Stimulated activated CD4-positive, alpha-beta T cell treated with anti-CD3 and anti-CD28 coated beads, Interleukin-1b, Interleukin-23, amount 100 ng/mL, for 1 hour (primary cell): ENCODE measurements around the gene MAD1L1.
A peak's percentile ranks its signal among the peaks of the same experiment; 100 is the strongest.

Experiments used
- DNase-seq, 2 donors: peaks; one replicate each; pipeline ENCODE4 v3.0.0-alpha.2; 2020; ENCODE audit warnings: low read depth in 2 of 2

MAD1L1 gene

GRCh38 chr7:2140216-2141020 lies 92.3 kb downstream of the MAD1L1 start:
- DNase-seq = no peak

DNA sequence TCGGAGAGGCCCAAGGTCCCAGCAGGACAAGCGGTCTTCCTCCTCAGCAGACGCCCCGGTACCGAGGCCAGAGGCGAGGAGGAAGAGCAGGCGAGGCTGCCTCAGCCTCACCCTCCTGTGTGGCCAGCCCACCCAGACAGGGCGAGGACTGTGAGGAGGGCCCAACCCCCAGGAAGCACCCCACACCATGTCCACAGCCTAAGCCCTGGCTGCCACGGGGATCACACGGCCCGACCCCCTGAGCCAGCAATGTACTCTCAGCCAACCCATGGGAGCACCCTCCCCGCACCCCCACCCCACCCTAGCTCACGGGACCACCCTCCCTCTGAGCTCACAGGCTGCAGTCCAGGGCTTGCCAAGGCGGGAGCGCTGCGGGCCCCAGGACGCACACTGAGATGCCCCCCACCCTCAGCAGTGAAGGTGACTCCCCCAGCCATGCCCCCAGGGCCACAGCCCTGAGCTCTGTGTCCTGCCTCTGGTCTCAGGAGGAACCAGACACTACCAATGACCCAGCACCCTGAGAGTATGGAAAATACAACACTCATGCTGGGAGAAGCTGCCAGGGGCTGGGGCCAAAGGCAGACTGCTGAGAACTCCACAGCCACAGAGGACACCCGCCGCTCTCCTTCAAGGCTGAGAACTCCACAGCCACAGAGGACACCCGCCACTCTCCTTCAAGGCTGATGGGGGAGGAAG lies 93.6 kb downstream of the MAD1L1 start:
- DNase-seq = no peak

GRCh38 chr7:2138146-2138765 lies 94.5 kb downstream of the MAD1L1 start:
- DNase-seq = peak in 1 of 2 donors; percentile 11

- DNase-seq = no peak
These were observed 98.0 kb downstream of the MAD1L1 start for GRCh38 chr7:2134740-2135139.

GRCh38 chr7:2132243-2132642 lies 100.5 kb downstream of the MAD1L1 start:
- DNase-seq = no peak

DNA sequence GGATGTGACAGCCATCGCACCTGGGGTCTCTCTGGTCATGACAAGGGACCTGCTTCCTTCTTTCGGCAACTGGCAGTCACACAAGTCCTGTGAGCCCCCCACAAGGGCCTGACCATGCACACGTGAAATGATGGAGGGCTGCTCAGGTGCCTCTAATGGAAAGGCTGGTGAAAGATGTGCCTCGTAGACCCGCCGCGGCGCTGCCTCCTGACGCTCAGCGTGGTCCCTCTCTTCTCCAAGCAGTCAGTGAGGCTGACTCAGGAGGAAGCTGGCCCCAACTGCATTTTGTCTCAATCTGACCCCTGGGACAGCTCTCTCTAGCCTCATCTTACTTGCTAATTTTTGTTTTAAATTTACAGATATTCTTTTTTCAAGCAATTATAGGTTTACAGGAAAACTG lies 100.9 kb downstream of the MAD1L1 start:
- DNase-seq = no peak

DNA sequence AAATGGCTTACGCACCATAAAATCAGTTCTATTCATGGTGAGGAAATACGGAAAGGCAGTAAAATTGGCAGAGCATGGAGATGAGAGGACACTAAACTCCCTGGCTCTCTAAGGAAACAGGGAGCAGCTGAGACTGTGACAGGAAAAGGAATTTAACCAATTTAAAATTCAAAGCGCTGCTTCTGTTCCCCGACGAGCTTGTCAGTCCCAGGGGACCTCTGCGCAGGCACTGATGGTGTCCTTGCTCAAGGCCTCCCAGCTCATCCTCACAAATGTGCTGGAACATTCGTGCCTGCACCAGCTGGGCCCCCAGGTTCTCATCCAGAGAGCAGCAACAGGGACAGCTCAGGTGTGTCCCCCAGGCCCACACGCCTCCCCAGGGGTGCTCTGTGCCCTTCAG lies 101.4 kb downstream of the MAD1L1 start:
- DNase-seq = no peak

- DNase-seq = no peak
These were observed 102.7 kb downstream of the MAD1L1 start for GRCh38 chr7:2130096-2130375.

DNA sequence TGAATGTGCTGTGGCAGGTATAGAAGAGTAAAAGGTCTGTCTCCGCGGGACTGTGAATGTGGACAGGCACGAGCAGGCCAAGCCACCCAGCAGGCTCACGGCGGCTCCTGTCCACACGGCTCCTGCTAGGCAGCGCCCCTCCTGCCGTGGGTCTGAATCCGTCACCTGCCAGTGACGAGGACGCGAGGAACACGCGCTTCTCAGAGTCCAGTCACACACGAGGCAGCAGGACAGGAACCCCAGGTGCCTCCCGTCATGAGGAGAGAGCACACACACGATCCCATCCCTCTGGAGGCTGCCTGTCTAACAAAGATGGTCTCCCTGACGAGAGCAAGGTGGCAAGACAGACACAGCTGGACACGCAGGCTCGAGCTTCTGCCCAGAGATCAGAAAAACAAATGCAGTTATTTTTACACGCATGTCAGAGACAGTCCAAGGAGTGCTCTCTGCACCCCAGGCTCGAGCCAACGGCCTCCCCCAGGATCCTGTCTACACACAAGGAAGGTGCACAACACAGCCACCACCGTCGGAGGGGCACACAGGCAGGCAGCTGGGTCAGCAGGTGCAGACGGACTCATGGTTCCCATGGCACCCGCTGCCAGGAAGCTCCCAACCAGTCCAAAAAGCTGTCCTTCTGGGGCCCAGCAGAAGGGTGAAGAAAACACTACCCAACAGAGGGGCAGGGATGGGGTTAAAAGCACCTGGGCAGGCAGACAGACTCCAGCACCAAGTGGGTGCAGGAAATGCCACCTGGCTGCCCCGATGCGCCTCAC lies 103.2 kb downstream of the MAD1L1 start:
- DNase-seq = no peak

DNA sequence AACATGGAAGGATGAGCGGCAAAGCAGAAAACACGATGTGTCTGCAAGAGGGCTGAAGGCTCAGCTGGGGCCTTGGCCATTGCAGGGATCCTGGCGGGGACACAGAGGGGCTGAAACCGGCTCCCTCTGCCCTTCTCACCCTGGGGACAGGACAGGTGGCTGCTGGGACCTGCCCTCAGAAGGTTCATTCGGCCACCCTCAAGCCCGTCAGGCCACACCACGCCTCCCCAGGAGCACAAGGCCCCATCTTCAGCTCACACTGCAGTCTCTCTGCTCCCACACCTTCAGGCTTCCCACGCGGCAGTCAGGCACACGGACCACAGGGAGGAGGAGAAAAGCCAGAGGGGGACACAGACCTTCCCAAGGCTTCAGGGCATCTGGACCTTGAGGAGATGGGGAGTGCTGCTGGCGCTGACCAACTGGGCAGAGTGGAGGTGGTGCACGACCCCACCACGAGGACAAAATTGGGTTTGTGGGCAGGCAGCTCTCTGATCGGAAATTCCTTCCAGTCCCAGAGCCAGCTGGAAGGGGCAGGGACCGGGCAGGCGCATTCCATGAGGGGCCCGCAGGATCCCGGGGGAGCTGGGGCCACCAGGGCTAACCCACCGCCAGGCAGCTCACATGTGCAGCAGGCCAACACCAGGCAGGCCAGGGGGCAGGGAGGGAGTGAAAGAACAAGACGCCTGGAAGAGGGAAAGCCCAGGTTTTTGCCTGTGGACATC lies 104.0 kb downstream of the MAD1L1 start:
- no peak for DNase-seq

- DNase-seq = no peak
These were observed 106.1 kb downstream of the MAD1L1 start for GRCh38 chr7:2126621-2127020.

GRCh38 chr7:2125931-2126330 lies 106.8 kb downstream of the MAD1L1 start:
- no peak for DNase-seq

- no peak for DNase-seq
These were observed 108.0 kb downstream of the MAD1L1 start for GRCh38 chr7:2124604-2125345.

- no peak for DNase-seq
These were observed 108.8 kb downstream of the MAD1L1 start for GRCh38 chr7:2123916-2124315.

- DNase-seq = no peak
These were observed 109.4 kb downstream of the MAD1L1 start for GRCh38 chr7:2123360-2123759.

GRCh38 chr7:2122651-2123050 lies 110.1 kb downstream of the MAD1L1 start:
- DNase-seq = no peak

- no peak for DNase-seq
These were observed 111.6 kb downstream of the MAD1L1 start for GRCh38 chr7:2120841-2121830.

DNA sequence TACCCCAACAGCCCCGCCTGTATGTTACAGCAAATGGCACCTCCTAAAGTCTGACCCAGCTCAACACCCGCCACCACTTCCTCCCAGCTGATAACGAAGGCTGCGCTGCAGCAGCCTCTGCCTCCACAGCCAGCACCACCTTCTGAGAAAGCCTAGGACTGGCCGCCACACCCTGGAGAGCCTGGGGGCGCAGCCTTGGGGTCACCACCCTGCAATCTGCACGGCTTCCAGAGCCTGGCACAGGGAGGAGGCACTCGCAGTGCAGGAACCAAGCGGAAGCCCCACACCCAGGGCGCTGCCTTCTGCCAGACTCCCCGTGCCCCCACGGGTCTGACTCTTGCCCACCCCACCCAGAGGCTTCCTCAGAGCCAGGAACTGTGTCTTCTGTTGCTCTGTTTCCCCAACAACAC lies 112.5 kb downstream of the MAD1L1 start:
- DNase-seq = peak in 1 of 2 donors; percentile 7

DNA sequence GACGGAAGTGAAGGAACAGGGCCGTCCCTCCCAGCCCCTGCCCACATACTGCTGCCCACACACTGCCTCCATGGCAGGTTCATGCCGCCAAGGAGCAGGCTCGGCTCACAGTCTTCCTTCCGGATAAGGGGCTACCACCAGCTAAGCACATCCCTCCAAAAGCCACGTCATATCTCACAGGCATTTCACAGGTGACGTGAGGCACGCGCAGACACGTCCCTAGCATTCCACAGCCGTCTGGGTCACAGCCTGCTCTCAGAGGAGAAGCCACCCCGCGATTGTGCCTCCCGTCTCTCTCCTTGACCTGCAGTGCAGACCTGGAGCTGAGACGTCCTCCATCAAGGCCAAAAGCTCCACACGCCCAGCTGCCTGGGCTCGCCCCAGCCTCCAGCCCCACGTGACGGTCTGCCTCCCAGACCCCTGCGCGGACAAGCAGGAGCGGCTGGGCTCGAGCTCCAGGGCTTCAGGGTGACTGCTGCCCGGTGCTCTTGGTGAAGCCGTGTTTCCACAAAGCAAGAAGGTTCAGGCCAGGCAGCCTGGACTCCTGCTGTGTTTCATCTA lies 114.0 kb downstream of the MAD1L1 start:
- no peak for DNase-seq
